GM19239 (cell line): ENCODE data around the gene POLR3B.
"Not testable (repeated sequence)": the region's sequence is repeated elsewhere in the genome, so short reads cannot be mapped to it uniquely, and the experiment has no call there.

Experiments used
- DNase-seq: peaks from one replicate; pipeline ENCODE4 v3.0.0; 2011; ENCODE audit warnings: low spot score; ENCODE audit not compliant: insufficient read length
- FAIRE-seq: peaks from 2 replicates; lab custom pipeline; 2011; peaks lifted over from hg19 to GRCh38; lab: Jason Lieb, UNC

POLR3B gene

DNA sequence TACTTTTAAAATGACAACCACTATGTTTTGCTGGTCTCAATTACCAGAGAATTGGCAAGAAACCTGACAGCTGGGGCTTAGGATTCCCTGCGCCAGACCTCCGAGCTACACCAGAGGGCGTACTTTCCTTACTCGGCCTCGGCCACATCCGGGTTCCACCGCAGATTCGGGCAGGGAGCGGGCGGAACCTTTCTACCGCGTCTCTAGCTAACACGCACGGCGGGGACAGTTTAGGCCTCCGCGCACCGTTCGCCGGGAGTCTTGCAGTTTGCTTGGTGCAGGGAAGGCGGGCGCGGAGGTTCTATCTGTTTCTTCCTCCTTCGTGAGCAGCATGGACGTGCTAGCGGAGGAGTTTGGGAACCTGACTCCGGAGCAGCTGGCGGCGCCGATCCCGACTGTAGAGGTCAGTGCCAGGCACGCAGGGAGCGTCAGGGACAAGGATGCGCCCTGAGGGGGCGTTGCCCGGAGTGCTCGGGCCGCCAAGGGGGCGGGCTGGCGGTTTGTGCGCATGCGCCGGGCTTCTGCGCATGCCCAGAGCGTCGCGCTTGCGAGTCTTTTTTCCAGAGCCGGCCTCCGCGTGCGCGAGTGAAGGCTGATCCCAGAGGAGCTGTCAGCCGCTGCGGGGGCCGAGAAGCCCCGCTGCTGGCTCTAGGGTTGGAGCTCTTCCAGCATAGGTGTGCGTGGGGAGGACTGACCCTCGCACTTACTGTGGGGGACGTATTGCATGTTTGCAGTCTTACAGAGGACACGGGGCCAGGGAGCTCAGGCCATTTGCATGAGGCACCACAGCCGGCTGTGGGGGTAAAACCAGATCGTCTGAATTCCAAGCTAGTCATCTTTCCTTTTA lies at the start of gene POLR3B:
Gene POLR3B (plus strand): TSS at position 200 of the 847 bp plus-strand sequence. CDS start 132 bp downstream, at position 332.
- peak; percentile 80 for DNase-seq
- peak; percentile 96 for FAIRE-seq

GRCh38 chr12:106308121-106308520 lies 49.4 kb upstream of the POLR3B start:
- FAIRE-seq (no peak), DNase-seq (no peak)

GRCh38 chr12:106308611-106309010 lies 48.9 kb upstream of the POLR3B start:
- FAIRE-seq, result no peak
- DNase-seq, result no peak

DNA sequence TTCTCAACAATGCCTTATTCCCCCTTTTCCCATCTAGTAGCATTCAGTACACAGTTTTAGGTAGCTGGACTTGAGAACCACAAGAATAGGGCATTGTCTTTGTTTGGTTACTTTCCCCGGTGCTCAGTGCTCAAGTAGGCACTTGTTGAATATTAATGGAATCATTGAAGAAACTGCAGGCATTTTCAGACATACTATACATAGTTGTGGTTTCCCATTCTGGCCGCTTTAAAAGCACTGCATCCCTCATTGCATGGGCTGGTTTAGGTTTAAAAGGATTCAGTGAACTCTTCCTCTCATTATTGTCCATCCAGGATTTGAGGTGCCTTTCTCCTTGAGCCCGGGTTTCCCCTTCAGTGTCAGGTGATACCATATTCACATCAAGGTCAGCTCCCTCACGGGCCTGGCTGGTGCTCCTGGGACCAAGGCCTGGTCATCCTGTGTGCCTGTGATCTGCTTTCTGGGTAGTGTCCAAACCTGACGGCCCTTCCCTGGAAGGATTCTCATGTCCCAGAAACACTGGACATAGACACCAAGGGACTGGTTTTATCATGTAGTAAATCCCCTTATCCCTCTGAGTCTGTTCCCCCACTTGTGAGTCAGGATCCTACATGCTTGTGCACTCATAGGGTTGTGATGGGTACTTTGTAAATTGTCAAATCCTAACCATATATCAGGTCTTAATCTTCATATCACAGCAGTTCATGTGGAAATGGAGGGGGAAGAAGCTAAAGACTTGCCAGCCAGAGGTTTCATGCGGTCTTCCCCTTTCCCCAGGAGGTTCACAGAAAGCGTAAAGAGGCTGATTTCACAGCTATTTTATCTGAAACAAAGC lies 47.7 kb upstream of the POLR3B start:
- DNase-seq (no peak), FAIRE-seq (no peak)

GRCh38 chr12:106310687-106311086 lies 46.9 kb upstream of the POLR3B start:
- no peak for FAIRE-seq

GRCh38 chr12:106311139-106311538 lies 46.4 kb upstream of the POLR3B start:
- DNase-seq (no peak), FAIRE-seq (no peak)

More at GRCh38 chr12:106310687-106311086, 46.9 kb upstream of the POLR3B start:
- DNase-seq, result no peak

GRCh38 chr12:106313413-106313812 lies 44.1 kb upstream of the POLR3B start:
- FAIRE-seq, DNase-seq: not testable (repeated sequence)

GRCh38 chr12:106315523-106315922 lies 42.0 kb upstream of the POLR3B start:
- DNase-seq (no peak), FAIRE-seq (no peak)

- DNase-seq (no peak), FAIRE-seq (no peak)
Observed at GRCh38 chr12:106317406-106318082, 40.0 kb upstream of the POLR3B start.

DNA sequence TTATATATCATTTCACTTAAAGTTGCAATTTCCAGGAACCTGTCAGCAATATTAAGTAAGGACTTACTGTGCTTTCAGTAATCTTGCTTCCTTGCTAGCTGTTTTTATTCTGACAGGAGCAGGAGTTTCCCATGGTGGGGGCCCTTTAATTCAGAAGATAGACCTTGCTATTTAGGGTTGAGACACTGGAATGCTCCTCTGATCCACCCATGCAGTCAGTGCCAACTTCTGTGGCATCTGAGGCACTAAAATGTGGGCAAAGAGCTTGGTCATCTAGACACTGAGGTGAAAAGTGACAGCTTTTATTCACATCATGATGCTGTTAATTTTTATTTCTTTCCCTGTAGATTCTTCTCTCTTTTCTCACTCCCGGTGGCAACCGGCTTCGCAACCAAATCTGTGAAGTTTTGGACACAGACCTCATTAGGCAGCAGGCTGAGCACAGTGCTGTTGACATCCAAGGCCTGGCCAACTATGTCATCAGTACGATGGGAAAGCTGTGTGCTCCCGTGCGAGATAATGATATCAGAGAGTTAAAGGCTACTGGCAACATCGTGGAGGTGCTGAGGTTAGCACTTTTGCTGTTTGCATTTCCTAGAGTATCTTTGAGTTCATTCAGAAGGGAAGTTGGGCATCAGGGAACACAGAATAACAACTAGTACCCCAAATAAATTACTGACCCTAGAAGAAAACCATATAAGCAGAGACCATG lies 36.3 kb upstream of the POLR3B start:
- DNase-seq (no peak), FAIRE-seq (no peak)

DNA sequence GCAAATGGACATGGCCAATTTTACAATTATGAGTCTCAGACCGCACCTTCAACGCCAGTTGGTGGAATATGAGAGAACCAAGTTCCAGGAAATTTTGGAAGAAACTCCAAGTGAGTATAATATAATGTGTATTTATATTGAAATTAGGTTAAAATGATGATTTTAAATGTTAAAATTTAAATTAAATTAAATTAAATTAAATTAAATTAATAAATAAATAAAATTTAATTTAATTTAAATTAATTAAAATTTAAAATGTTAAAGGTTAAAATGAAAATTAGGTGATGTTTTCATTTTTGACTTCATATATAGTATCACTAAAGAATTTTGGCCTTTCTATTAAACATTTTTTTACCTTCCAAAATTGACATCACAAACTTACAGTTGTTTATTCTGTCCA lies 34.0 kb upstream of the POLR3B start:
- FAIRE-seq (no peak), DNase-seq (no peak)

- DNase-seq, result no peak
- no peak for FAIRE-seq
Observed at GRCh38 chr12:106327309-106327869, 30.2 kb upstream of the POLR3B start.

GRCh38 chr12:106328735-106329134 lies 28.8 kb upstream of the POLR3B start:
- no peak for FAIRE-seq
- DNase-seq, result no peak

GRCh38 chr12:106329231-106329982 lies 28.1 kb upstream of the POLR3B start:
- no peak for DNase-seq

GRCh38 chr12:106331599-106331998 lies 25.9 kb upstream of the POLR3B start:
- no peak for DNase-seq
- FAIRE-seq, result no peak

More at GRCh38 chr12:106329231-106329982, 28.1 kb upstream of the POLR3B start:
- no peak for FAIRE-seq

DNA sequence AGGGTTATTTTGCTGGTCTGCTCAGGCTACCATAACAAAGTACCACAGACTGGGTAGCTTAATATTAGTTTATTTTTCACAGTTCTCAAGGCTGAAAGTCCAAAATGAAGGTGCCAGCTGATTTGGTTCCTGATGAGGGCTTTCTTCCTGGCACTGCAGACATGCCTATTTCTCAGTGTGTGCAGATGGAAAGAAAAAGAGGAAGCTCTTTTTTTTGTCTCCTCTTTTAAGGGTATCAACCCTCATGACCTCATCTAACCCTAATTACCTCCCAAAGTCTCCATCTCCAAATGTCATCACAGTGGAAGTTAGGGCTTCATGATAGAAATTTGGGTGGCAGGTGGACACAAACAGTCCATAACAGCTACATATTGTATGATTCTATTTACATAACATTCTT lies 25.0 kb upstream of the POLR3B start:
- FAIRE-seq (no peak), DNase-seq (no peak)

DNA sequence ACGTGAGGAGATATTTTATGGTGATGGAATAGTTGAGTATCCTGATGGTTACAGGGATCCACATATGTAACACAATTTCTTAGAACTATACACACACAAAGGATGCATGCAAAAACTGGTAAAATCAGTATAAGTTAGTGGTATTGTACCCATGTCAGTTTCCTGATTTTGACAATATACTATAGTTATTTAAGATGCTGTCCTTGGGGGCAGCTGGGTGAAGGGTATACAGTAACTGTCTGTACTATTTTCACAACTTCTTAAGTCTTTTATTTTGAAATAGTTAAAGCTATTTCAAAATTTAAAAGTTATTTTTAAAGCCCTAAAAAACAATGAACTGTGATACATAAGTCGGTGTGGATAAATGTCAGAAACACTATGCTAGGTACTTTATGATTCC lies 24.5 kb upstream of the POLR3B start:
- FAIRE-seq, result no peak

GRCh38 chr12:106333756-106334155 lies 23.8 kb upstream of the POLR3B start:
- no peak for FAIRE-seq

More for the DNA sequence above, 24.5 kb upstream of the POLR3B start:
- DNase-seq, result no peak

More at GRCh38 chr12:106333756-106334155, 23.8 kb upstream of the POLR3B start:
- DNase-seq, result no peak
